HG03469 (cell line): ENCODE data around the gene CST3.

Source experiments
- ATAC-seq: cut with Tn5 transposase; IDR thresholded peaks from one replicate; pipeline ENCODE4 v1.9.1; 2021; ENCODE audit warnings: mild to moderate bottlenecking, moderate library complexity, moderate number of reproducible peaks; ENCODE audit not compliant: unreplicated experiment

Gene CST3

GRCh38 chr20:23605867-23606651 lies 31.7 kb downstream of the CST3 start, which contains the start of gene CST9:
Gene CST9 (minus strand): TSS chr20:23605917. CDS start chr20:23605864, 53 bp downstream.
- no peak for ATAC-seq

- no peak for ATAC-seq
Measured at GRCh38 chr20:23604306-23604705, 33.4 kb downstream of the CST3 start.

GRCh38 chr20:23603321-23603720 lies 34.4 kb downstream of the CST3 start:
- no peak for ATAC-seq

- no peak for ATAC-seq
Measured at GRCh38 chr20:23602699-23603098, 35.1 kb downstream of the CST3 start.

- no peak for ATAC-seq
Measured at GRCh38 chr20:23602241-23602640, 35.5 kb downstream of the CST3 start.

- no peak for ATAC-seq
Measured at GRCh38 chr20:23601715-23602114, 36.0 kb downstream of the CST3 start.

- ATAC-seq: no peak
Measured at GRCh38 chr20:23598481-23598880, 39.3 kb downstream of the CST3 start.

- ATAC-seq: no peak
Measured at GRCh38 chr20:23596579-23597250, 41.0 kb downstream of the CST3 start.

GRCh38 chr20:23595941-23596340 lies 41.8 kb downstream of the CST3 start:
- no peak for ATAC-seq

GRCh38 chr20:23588434-23589403 lies 49.0 kb downstream of the CST3 start:
- no peak for ATAC-seq

GRCh38 chr20:23587631-23588030 lies 50.1 kb downstream of the CST3 start:
- no peak for ATAC-seq

- ATAC-seq: no peak
Measured at GRCh38 chr20:23586735-23587525, 50.8 kb downstream of the CST3 start.

- no peak for ATAC-seq
Measured at GRCh38 chr20:23585808-23586734, 51.7 kb downstream of the CST3 start.

- no peak for ATAC-seq
Measured at GRCh38 chr20:23585449-23585807, 52.3 kb downstream of the CST3 start.

GRCh38 chr20:23584434-23585199 lies 53.1 kb downstream of the CST3 start:
- no peak for ATAC-seq
